ENCODE data around the gene POLQ. TPM values are rescaled to one million over a fixed set of nuclear protein-coding genes. Genes with fewer than 3 reads are reported as not detected.
"Not testable (repeated sequence)": the region's sequence is repeated elsewhere in the genome, so short reads cannot be mapped to it uniquely, and the experiment has no call there.

The POLQ gene
- total RNA-seq, 1 donor from 2014 or later, result 12.2 TPM

DNA sequence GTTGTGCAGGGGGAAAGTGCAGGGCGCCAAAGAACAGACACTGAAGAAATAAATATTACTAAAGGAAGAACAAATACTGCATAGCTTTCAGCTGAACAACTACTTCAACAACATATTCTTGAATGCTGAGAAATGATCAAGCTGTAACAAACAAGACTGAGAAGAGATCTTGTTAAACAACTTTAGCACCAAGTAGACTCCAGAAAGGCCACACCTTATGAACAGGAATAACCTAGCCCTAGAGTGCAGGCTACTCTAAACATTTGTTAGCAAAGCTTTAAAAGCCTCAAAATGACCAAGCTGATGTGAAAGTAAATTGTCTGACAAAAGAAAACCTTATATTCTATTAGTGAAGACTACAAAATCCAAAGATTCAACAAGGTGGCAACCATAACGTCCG is 83.2 kb downstream of the POLQ start:
- no peaks in the 10 kb centered on the region for H3K4me1 Mint-ChIP-seq (ENCODE audit: unreplicated experiment)
- H3K27ac Mint-ChIP-seq, result peak overlapping the region; percentile 77
- TF ChIP-seq, protein P1, sequence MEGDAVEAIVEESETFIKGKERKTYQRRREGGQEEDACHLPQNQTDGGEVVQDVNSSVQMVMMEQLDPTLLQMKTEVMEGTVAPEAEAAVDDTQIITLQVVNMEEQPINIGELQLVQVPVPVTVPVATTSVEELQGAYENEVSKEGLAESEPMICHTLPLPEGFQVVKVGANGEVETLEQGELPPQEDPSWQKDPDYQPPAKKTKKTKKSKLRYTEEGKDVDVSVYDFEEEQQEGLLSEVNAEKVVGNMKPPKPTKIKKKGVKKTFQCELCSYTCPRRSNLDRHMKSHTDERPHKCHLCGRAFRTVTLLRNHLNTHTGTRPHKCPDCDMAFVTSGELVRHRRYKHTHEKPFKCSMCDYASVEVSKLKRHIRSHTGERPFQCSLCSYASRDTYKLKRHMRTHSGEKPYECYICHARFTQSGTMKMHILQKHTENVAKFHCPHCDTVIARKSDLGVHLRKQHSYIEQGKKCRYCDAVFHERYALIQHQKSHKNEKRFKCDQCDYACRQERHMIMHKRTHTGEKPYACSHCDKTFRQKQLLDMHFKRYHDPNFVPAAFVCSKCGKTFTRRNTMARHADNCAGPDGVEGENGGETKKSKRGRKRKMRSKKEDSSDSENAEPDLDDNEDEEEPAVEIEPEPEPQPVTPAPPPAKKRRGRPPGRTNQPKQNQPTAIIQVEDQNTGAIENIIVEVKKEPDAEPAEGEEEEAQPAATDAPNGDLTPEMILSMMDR (conservative IDR thresholded peaks at IDR 0.05), result no peak
- no peaks in the 10 kb centered on the region for H3K27me3 Mint-ChIP-seq
- H3K4me3 Mint-ChIP-seq, result no peak overlapping the region
- no peaks in the 10 kb centered on the region for H3K9me3 Mint-ChIP-seq
- peaks cover 21% of the 10 kb centered on the region for H3K36me3 Mint-ChIP-seq
- DNase-seq (ENCODE audit: extremely low spot score, unreplicated experiment), result no peak

DNA sequence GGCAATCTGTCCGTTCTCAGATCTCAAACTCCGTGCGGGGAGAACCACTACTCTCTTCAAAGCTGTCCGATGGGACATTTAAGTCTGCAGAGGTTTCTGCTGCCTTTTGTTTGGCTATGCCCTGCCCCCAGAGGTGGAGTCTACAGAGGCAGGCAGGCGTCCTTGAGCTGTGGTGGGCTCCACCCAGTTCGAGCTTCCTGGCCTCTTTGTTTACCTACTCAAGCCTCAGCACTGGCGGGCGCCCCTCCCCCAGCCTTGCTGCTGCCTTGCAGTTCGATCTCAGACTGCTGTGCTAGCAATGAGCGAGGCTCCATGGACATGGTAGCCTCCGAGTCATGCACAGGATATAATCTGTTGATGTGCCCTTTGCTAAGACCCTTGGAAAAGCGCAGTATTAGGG is 94.0 kb downstream of the POLQ start:
- H3K27me3 Mint-ChIP-seq; DNase-seq (ENCODE audit: extremely low spot score, unreplicated experiment): not testable (repeated sequence)

DNA sequence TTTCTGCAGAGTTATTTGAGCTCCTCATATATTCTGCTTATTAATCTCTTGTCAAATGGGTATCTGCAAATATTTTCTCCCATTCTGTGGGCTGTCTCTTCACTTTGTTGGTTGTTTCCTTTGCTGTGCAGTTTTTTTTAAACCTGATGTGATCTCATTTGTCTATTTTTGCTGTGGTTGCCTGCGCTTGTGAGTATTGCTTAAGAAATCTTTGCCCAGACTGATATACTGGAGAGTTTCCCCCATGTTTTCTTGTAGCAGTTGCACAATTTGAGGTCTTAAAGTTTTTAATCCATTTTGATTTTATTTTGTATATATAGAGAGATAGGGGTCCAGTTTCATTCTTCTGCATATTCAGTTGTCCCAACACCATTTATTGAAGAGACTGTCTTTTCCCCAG is 102.3 kb downstream of the POLQ start:
- no peak overlapping the region for H3K27ac Mint-ChIP-seq
- no peaks in the 10 kb centered on the region for H3K4me1 Mint-ChIP-seq (ENCODE audit: unreplicated experiment)
- H3K36me3 Mint-ChIP-seq, result peaks cover 25% of the 10 kb centered on the region

More for the DNA sequence above, 94.0 kb downstream of the POLQ start:
- H3K27ac Mint-ChIP-seq; H3K4me3 Mint-ChIP-seq; H3K4me1 Mint-ChIP-seq (ENCODE audit: unreplicated experiment); H3K9me3 Mint-ChIP-seq: not testable (repeated sequence)
- peaks cover 13% of the 10 kb centered on the region for H3K36me3 Mint-ChIP-seq

DNA sequence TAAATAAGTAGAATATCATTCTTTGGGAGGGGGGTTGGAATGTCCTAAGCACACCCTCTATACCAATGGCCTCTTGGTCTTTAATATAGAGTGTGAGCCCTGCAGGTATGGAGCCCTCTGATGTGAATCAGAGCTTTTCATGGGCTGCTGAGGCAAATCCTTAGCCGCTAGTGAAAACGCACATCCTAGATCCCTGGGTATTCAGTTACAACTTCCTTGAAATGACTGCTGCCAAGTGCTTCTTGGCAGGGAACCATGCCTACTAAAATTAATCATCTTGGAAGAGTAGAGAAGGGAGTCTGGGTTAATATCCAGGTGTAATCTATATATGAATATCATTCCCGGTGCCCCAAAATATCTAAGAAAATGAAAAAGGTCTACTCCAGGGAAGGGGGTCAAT is 109.1 kb downstream of the POLQ start:
- DNase-seq (ENCODE audit: extremely low spot score, unreplicated experiment), result no peak
- TF ChIP-seq, protein P1 (conservative IDR thresholded peaks at IDR 0.05), result no peak
- H3K4me3 Mint-ChIP-seq, result no peak overlapping the region
- H3K36me3 Mint-ChIP-seq, result peaks cover 9% of the 10 kb centered on the region
- H3K27me3 Mint-ChIP-seq, result no peaks in the 10 kb centered on the region
- H3K4me1 Mint-ChIP-seq (ENCODE audit: unreplicated experiment), result peaks cover 6% of the 10 kb centered on the region
- H3K9me3 Mint-ChIP-seq, result no peaks in the 10 kb centered on the region
- H3K27ac Mint-ChIP-seq, result no peak overlapping the region

More for the DNA sequence above, 102.3 kb downstream of the POLQ start:
- TF ChIP-seq, protein P1 (conservative IDR thresholded peaks at IDR 0.05), result no peak
- no peaks in the 10 kb centered on the region for H3K9me3 Mint-ChIP-seq
- no peaks in the 10 kb centered on the region for H3K27me3 Mint-ChIP-seq
- no peak overlapping the region for H3K4me3 Mint-ChIP-seq
- no peak for DNase-seq (ENCODE audit: extremely low spot score, unreplicated experiment)

DNA sequence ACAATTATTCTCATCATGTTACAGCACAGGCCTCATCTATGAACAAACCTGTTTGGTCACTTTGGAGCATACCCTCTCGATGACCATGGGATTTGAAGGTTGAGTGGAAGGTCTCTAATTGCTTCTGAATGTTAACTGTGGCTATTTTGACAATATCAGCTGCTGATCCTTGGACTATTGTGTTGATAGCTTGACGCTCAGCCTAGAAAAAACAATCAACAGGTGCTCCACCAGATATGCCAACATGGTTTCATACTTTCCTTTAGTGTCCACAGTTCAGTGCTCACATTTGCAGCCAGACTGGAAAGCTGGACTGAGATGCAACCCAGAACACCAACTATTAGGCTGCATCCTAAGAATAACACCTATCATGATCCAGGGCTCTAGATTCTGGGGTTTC is 109.7 kb downstream of the POLQ start:
- peaks cover 9% of the 10 kb centered on the region for H3K36me3 Mint-ChIP-seq
- H3K4me1 Mint-ChIP-seq (ENCODE audit: unreplicated experiment), result peaks cover 6% of the 10 kb centered on the region
- H3K9me3 Mint-ChIP-seq, result no peaks in the 10 kb centered on the region
- H3K27ac Mint-ChIP-seq, result no peak overlapping the region
- TF ChIP-seq, protein P1 (conservative IDR thresholded peaks at IDR 0.05), result no peak
- DNase-seq (ENCODE audit: extremely low spot score, unreplicated experiment), result no peak
- H3K4me3 Mint-ChIP-seq, result no peak overlapping the region
- no peaks in the 10 kb centered on the region for H3K27me3 Mint-ChIP-seq

DNA sequence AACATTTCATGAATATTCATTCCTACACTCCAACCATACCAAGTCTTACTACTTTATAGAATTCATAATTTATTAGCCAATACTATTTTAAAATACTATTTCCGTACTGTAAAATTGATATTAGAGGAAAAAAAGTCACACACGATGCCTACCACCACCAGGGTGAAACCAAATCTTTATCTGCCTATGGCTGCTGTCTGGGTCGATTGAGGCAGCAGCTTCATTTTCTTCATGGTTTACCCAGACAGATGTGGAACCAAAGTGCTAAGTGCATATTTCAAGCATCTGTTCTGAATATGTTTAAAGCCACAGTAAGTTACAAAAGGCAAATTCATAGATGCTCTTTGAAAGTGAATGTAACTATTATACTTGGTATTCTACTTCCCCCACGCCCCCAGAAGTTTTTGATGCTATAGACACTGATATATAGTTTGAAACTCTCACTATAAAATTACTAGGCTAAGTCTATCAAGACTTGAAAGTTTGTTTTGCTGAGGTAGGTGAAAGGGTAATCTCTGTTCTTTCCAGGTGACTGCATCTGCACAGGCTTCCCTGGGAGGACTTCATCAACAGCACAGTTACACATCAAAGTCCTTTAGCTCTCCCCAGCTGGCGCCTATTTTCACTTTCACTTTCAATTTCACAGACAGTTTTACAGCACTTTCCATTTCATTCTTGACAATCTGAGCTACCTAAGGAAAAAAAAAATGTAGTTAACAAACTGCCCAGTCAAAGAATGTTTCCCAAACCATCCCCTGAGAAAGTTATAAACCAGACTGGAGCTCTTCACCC is 113.9 kb downstream of the POLQ start:
- Mint-ChIP-seq H3K36me3 (peaks cover 10% of the 10 kb centered on the region), H3K4me1 (ENCODE audit: unreplicated experiment) (peaks cover 6% of the 10 kb centered on the region), H3K27me3 (no peaks in the 10 kb centered on the region), H3K27ac (peak overlapping the region; percentile 46), H3K4me3 (peak overlapping the region; percentile 60), H3K9me3 (no peaks in the 10 kb centered on the region)
- DNase-seq (ENCODE audit: extremely low spot score, unreplicated experiment), result no peak
- TF ChIP-seq, protein P1 (conservative IDR thresholded peaks at IDR 0.05), result no peak
